ENCODE data around the gene GLI1. TPM values are rescaled to one million over a fixed set of nuclear protein-coding genes. Genes with fewer than 3 reads are reported as not detected.

GLI1 gene
- total and polyA plus RNA-seq, 2 of the 13 experiments (the other 11 are each of a cell fraction or from before 2014, with no cell fraction given): 0.09 to 0.20 TPM

DNA sequence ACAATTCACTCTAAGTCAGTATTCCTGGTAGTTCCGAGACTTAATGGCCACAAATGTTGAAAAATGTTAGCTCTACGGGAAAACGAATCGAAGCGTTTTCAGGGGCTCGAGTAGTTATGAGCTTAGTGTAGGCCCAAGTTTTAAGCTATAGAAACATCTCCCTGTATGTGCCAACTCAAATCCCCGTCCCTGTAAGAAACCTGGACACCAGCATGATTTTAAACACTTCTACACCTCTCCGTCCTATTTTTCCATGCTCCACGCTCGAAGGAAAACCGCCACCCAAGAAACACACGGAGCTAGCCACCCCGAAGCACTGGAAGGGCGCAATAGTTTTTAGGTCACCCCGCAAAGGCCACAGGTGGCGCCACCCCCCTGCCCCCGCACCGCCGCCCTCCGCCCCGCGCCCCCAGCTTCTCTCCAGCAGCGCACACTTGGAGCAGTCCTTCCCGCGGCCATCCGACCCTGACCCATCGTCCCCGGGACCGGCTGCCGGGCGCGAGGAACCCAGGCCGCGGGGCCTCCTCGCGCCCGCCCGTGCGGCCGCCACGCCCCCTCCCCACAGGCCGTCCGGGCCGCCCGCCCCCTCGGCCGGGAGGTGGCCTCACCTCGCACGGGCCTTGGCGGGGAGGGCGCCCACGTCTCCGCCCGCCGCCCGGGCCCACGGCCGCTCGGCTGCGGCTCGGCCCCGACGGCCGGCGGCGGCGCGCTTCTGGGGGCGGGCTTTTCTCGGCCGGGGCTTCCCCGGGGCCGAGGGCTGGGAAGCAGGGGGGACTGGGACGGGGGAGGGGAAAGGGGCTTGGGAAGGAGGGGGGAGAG, 29.3 kb upstream of the GLI1 start (continued):
- TF ChIP-seq ZNF746 (CRISPR knock-in tag; IDR thresholded peaks at IDR 0.05) (peak; percentile 17; the same call in 1 of the 2 replicates), ZNF12 (CRISPR knock-in tag; IDR thresholded peaks at IDR 0.05) (no peak), PTBP1 (IDR thresholded peaks at IDR 0.05; ENCODE audit: low read depth, low read length, poor library complexity, severe bottlenecking) (no peak), ZFP90 (CRISPR knock-in tag; IDR thresholded peaks at IDR 0.05; ENCODE audit: borderline replicate concordance) (no peak), IRX3 (CRISPR knock-in tag; IDR thresholded peaks at IDR 0.05; ENCODE audit: borderline replicate concordance, low read depth) (0 out of 2 replicates have a peak, but pooled peaks have one; percentile 17), ZNF138 (CRISPR knock-in tag; IDR thresholded peaks at IDR 0.05; ENCODE audit: low read depth) (no peak), ZNF777 (CRISPR knock-in tag; IDR thresholded peaks at IDR 0.05) (0 out of 2 replicates have a peak, but pooled peaks have one; percentile 45), KMT2A (CRISPR knock-in tag; IDR thresholded peaks at IDR 0.05) (peak; percentile 47; the same call in 1 of the 2 replicates), CBX5 (CRISPR knock-in tag; IDR thresholded peaks at IDR 0.05; ENCODE audit: borderline replicate concordance) (no peak), GFI1 (CRISPR knock-in tag; IDR thresholded peaks at IDR 0.05; ENCODE audit: borderline replicate concordance) (no peak), RFXAP (CRISPR knock-in tag; IDR thresholded peaks at IDR 0.05; ENCODE audit: borderline replicate concordance) (0 out of 2 replicates have a peak, but pooled peaks have one; percentile 2), KAT7 (CRISPR knock-in tag; IDR thresholded peaks at IDR 0.05; ENCODE audit: borderline replicate concordance) (no peak), ZC3H13 (CRISPR knock-in tag; IDR thresholded peaks at IDR 0.05) (no peak), MEIS2 (CRISPR knock-in tag; IDR thresholded peaks at IDR 0.05) (no peak), ZNF709 (CRISPR knock-in tag; IDR thresholded peaks at IDR 0.05) (0 out of 2 replicates have a peak, but pooled peaks have one; percentile 28)
- TF ChIP-seq, protein P1, sequence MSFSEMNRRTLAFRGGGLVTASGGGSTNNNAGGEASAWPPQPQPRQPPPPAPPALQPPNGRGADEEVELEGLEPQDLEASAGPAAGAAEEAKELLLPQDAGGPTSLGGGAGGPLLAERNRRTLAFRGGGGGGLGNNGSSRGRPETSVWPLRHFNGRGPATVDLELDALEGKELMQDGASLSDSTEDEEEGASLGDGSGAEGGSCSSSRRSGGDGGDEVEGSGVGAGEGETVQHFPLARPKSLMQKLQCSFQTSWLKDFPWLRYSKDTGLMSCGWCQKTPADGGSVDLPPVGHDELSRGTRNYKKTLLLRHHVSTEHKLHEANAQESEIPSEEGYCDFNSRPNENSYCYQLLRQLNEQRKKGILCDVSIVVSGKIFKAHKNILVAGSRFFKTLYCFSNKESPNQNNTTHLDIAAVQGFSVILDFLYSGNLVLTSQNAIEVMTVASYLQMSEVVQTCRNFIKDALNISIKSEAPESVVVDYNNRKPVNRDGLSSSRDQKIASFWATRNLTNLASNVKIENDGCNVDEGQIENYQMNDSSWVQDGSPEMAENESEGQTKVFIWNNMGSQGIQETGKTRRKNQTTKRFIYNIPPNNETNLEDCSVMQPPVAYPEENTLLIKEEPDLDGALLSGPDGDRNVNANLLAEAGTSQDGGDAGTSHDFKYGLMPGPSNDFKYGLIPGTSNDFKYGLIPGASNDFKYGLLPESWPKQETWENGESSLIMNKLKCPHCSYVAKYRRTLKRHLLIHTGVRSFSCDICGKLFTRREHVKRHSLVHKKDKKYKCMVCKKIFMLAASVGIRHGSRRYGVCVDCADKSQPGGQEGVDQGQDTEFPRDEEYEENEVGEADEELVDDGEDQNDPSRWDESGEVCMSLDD (CRISPR knock-in tag; IDR thresholded peaks at IDR 0.05; ENCODE audit: borderline replicate concordance): 0 out of 2 replicates have a peak, but pooled peaks have one; percentile 27
- TF ChIP-seq, protein P2, sequence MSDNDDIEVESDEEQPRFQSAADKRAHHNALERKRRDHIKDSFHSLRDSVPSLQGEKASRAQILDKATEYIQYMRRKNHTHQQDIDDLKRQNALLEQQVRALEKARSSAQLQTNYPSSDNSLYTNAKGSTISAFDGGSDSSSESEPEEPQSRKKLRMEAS (IDR thresholded peaks at IDR 0.05): no peak
- TF ChIP-seq, protein P3, sequence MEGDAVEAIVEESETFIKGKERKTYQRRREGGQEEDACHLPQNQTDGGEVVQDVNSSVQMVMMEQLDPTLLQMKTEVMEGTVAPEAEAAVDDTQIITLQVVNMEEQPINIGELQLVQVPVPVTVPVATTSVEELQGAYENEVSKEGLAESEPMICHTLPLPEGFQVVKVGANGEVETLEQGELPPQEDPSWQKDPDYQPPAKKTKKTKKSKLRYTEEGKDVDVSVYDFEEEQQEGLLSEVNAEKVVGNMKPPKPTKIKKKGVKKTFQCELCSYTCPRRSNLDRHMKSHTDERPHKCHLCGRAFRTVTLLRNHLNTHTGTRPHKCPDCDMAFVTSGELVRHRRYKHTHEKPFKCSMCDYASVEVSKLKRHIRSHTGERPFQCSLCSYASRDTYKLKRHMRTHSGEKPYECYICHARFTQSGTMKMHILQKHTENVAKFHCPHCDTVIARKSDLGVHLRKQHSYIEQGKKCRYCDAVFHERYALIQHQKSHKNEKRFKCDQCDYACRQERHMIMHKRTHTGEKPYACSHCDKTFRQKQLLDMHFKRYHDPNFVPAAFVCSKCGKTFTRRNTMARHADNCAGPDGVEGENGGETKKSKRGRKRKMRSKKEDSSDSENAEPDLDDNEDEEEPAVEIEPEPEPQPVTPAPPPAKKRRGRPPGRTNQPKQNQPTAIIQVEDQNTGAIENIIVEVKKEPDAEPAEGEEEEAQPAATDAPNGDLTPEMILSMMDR (CRISPR knock-in tag; IDR thresholded peaks at IDR 0.05): peak; percentile 27

All from HepG2 (cell line).